ENCODE results near the gene UGP2.

DNA sequence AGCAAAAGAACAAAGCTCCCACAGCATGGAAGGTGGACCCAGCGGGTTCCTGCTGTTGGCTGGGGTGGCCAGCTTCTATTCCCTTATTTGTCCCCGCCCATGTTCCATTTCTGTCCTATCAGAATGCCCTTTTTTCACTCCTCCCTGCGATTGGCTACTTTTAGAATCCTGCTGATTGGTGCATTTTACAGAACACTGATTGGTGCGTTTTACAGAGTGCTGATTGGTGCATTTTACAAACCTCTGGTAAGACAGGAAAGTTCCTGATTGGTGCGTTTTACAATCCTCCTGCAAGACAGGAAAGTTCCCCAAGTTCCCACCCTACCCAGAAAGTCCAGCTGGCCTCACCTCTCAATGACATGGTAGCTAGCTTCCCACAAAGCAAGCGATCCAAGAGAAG, 40.2 kb upstream of the UGP2 start:
- TF ChIP-seq, protein P1, sequence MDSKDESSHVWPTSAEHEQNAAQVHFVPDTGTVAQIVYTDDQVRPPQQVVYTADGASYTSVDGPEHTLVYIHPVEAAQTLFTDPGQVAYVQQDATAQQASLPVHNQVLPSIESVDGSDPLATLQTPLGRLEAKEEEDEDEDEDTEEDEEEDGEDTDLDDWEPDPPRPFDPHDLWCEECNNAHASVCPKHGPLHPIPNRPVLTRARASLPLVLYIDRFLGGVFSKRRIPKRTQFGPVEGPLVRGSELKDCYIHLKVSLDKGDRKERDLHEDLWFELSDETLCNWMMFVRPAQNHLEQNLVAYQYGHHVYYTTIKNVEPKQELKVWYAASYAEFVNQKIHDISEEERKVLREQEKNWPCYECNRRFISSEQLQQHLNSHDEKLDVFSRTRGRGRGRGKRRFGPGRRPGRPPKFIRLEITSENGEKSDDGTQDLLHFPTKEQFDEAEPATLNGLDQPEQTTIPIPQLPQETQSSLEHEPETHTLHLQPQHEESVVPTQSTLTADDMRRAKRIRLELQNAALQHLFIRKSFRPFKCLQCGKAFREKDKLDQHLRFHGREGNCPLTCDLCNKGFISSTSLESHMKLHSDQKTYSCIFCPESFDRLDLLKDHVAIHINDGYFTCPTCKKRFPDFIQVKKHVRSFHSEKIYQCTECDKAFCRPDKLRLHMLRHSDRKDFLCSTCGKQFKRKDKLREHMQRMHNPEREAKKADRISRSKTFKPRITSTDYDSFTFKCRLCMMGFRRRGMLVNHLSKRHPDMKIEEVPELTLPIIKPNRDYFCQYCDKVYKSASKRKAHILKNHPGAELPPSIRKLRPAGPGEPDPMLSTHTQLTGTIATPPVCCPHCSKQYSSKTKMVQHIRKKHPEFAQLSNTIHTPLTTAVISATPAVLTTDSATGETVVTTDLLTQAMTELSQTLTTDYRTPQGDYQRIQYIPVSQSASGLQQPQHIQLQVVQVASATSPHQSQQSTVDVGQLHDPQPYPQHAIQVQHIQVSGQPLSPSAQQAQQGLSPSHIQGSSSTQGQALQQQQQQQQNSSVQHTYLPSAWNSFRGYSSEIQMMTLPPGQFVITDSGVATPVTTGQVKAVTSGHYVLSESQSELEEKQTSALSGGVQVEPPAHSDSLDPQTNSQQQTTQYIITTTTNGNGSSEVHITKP (tag by site-specific recombination; IDR thresholded peaks at IDR 0.05): no peak
- TF ChIP-seq, protein P2, sequence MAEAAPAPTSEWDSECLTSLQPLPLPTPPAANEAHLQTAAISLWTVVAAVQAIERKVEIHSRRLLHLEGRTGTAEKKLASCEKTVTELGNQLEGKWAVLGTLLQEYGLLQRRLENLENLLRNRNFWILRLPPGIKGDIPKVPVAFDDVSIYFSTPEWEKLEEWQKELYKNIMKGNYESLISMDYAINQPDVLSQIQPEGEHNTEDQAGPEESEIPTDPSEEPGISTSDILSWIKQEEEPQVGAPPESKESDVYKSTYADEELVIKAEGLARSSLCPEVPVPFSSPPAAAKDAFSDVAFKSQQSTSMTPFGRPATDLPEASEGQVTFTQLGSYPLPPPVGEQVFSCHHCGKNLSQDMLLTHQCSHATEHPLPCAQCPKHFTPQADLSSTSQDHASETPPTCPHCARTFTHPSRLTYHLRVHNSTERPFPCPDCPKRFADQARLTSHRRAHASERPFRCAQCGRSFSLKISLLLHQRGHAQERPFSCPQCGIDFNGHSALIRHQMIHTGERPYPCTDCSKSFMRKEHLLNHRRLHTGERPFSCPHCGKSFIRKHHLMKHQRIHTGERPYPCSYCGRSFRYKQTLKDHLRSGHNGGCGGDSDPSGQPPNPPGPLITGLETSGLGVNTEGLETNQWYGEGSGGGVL (tag by site-specific recombination; IDR thresholded peaks at IDR 0.05): no peak
- TF ChIP-seq YY1 (tag by site-specific recombination; IDR thresholded peaks at IDR 0.05) (no peak), ZNF184 (tag by site-specific recombination; IDR thresholded peaks at IDR 0.05) (no peak)
- TF ChIP-seq, protein P3, sequence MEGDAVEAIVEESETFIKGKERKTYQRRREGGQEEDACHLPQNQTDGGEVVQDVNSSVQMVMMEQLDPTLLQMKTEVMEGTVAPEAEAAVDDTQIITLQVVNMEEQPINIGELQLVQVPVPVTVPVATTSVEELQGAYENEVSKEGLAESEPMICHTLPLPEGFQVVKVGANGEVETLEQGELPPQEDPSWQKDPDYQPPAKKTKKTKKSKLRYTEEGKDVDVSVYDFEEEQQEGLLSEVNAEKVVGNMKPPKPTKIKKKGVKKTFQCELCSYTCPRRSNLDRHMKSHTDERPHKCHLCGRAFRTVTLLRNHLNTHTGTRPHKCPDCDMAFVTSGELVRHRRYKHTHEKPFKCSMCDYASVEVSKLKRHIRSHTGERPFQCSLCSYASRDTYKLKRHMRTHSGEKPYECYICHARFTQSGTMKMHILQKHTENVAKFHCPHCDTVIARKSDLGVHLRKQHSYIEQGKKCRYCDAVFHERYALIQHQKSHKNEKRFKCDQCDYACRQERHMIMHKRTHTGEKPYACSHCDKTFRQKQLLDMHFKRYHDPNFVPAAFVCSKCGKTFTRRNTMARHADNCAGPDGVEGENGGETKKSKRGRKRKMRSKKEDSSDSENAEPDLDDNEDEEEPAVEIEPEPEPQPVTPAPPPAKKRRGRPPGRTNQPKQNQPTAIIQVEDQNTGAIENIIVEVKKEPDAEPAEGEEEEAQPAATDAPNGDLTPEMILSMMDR (tag by site-specific recombination; IDR thresholded peaks at IDR 0.05): no peak
